ENCODE measurements around the gene CNP. TPM values are rescaled to one million over a fixed set of nuclear protein-coding genes. Genes with fewer than 3 reads are reported as not detected.

The CNP gene
- total and polyA plus RNA-seq, 7 donors = 17.6 to 26.8 (median 21.8) TPM

GRCh38 chr17:41941168-41941567, 25.4 kb upstream of the CNP start:
- intact Hi-C loops (cut with DNase I) = no loop called here
- Histone ChIP-seq H3K9me3 (no peaks in the 10 kb centered on the region), H3K4me3 (no peak overlapping the region), H3K27ac (no peak overlapping the region), H3K4me1 (peaks cover 12% of the 10 kb centered on the region), H3K36me3 (ENCODE audit: insufficient read depth in 1 of 2, low read depth in 1 of 2) (no peaks in the 10 kb centered on the region), H3K27me3 (ENCODE audit: insufficient read depth in 3 of 3, low read length in 2 of 3) (no peaks in the 10 kb centered on the region)
- TF ChIP-seq CTCF (IDR thresholded peaks at IDR 0.05) = no peak
- DNase-seq = no peak
- 86 to 98% (median 95%) methylated on average over 5 of the region's 5 CpGs for WGBS, 3 donors
- ATAC-seq = no peak

- Histone ChIP-seq H3K9me3 (no peaks in the 10 kb centered on the region), H3K4me1 (peaks cover 8% of the 10 kb centered on the region), H3K4me3 (no peak overlapping the region), H3K27me3 (ENCODE audit: insufficient read depth in 3 of 3, low read length in 2 of 3) (no peaks in the 10 kb centered on the region), H3K36me3 (ENCODE audit: insufficient read depth in 1 of 2, low read depth in 1 of 2) (no peaks in the 10 kb centered on the region), H3K27ac (no peak overlapping the region)
- no peak for ATAC-seq
- intact Hi-C loops (cut with DNase I) = no loop called here
- TF ChIP-seq CTCF (IDR thresholded peaks at IDR 0.05) = no peak
- 80 to 90% (median 87%) methylated on average over 8 of the region's 8 CpGs for WGBS, 3 donors
- DNase-seq = no peak
These were observed 23.8 kb upstream of the CNP start for GRCh38 chr17:41942626-41943373.

GRCh38 chr17:41943492-41943891, 23.1 kb upstream of the CNP start:
- no peak overlapping the region for H3K27ac ChIP-seq
- 93 to 95% (median 93%) methylated on average over 3 of the region's 3 CpGs for WGBS, 3 donors
- ATAC-seq (no peak), DNase-seq (no peak)
- intact Hi-C loops (cut with DNase I) = no loop called here
- no peaks in the 10 kb centered on the region for H3K27me3 ChIP-seq (ENCODE audit: insufficient read depth in 3 of 3, low read length in 2 of 3)
- no peak overlapping the region for H3K4me3 ChIP-seq
- no peaks in the 10 kb centered on the region for H3K36me3 ChIP-seq (ENCODE audit: insufficient read depth in 1 of 2, low read depth in 1 of 2)
- H3K4me1 ChIP-seq = peaks cover 5% of the 10 kb centered on the region
- TF ChIP-seq CTCF (IDR thresholded peaks at IDR 0.05) = no peak
- H3K9me3 ChIP-seq = no peaks in the 10 kb centered on the region

- no peaks in the 10 kb centered on the region for H3K27me3 ChIP-seq (ENCODE audit: insufficient read depth in 3 of 3, low read length in 2 of 3)
- no peaks in the 10 kb centered on the region for H3K36me3 ChIP-seq (ENCODE audit: insufficient read depth in 1 of 2, low read depth in 1 of 2)
- peaks cover 3% of the 10 kb centered on the region for H3K4me1 ChIP-seq
- WGBS, 3 donors = 68 to 74% (median 69%) methylated on average over 3 of the region's 3 CpGs
- no peak overlapping the region for H3K27ac ChIP-seq
- no peak for ATAC-seq
- H3K4me3 ChIP-seq = no peak overlapping the region
- no peak for DNase-seq
- no peak for TF ChIP-seq CTCF (IDR thresholded peaks at IDR 0.05)
- no peaks in the 10 kb centered on the region for H3K9me3 ChIP-seq
- intact Hi-C loops (cut with DNase I) = no loop called here
These were observed 21.7 kb upstream of the CNP start for GRCh38 chr17:41944943-41945342.

Data from psoas muscle (tissue), 8 donors.